MM.1S (cell line): Measurements from ENCODE around the gene CYGB.

Experiments used
- DNase-seq: peaks from one replicate; pipeline ENCODE4 v3.0.0-alpha.2; 2015
- H2AFZ ChIP-seq: fragments of 300-600 bp; sonication (generic); 2 replicates; pipeline ENCODE4 v1.6.0; 2016; ENCODE audit warnings: antibody characterized with exemption, low read length
- H3F3A ChIP-seq: fragments of 300-600 bp; sonication (generic); 2 replicates; pipeline ENCODE4 v1.6.1; 2016; ENCODE audit warnings: mild to moderate bottlenecking, antibody characterized with exemption, low read length, moderate library complexity, mixed read lengths; ENCODE audit not compliant: insufficient read depth
- H3K27ac ChIP-seq: fragments of 300-600 bp; sonication (generic); 2 replicates; pipeline ENCODE4 v1.5.1; 2016; ENCODE audit warnings: mild to moderate bottlenecking, low read length
- H3K27me3 ChIP-seq: fragments of 300-600 bp; sonication (generic); replicated peaks from 2 replicates; pipeline ENCODE4 v1.6.0; 2016; ENCODE audit warnings: low read length; ENCODE audit not compliant: insufficient read depth
- H3K36me3 ChIP-seq: fragments of 300-600 bp; sonication (generic); replicated peaks from 2 replicates; pipeline ENCODE4 v1.6.1; 2016; ENCODE audit warnings: mild to moderate bottlenecking, low read length, mixed read lengths; ENCODE audit not compliant: insufficient read depth
- H3K4me1 ChIP-seq: fragments of 300-600 bp; sonication (generic); 2 replicates; pipeline ENCODE4 v1.6.1; 2016; ENCODE audit warnings: low read length, mixed read lengths
- H3K4me2 ChIP-seq: fragments of 300-600 bp; sonication (generic); 2 replicates; pipeline ENCODE4 v1.6.0; 2016; ENCODE audit warnings: low read depth, low read length
- H3K4me3 ChIP-seq: fragments of 300-600 bp; sonication (generic); 2 replicates; pipeline ENCODE4 v1.5.1; 2016; ENCODE audit warnings: low read length, mixed read lengths
- H3K79me2 ChIP-seq: fragments of 300-600 bp; sonication (generic); 2 replicates; pipeline ENCODE4 v1.6.1; 2016; ENCODE audit warnings: mixed run types, low read length, mixed read lengths
- H3K9ac ChIP-seq: fragments of 300-600 bp; sonication (generic); 2 replicates; pipeline ENCODE4 v1.6.1; 2016; ENCODE audit warnings: low read length, mixed read lengths
- H3K9me2 ChIP-seq: fragments of 300-600 bp; sonication (generic); replicated peaks from 2 replicates; pipeline ENCODE4 v1.6.1; 2016; ENCODE audit warnings: mild to moderate bottlenecking, low read length, mixed read lengths; ENCODE audit not compliant: insufficient read depth
- H3K9me3 ChIP-seq: fragments of 300-600 bp; sonication (generic); replicated peaks from 2 replicates; pipeline ENCODE4 v1.6.1; 2016; ENCODE audit warnings: mild to moderate bottlenecking, low read length, mixed read lengths; ENCODE audit not compliant: insufficient read depth
- H4K20me1 ChIP-seq: fragments of 300-600 bp; sonication (generic); 2 replicates; pipeline ENCODE4 v1.6.1; 2016; ENCODE audit warnings: mild to moderate bottlenecking, low read length, moderate library complexity, mixed read lengths; ENCODE audit not compliant: insufficient read depth
- CTCF ChIP-seq: fragments of 300-600 bp; sonication (generic); IDR thresholded peaks from 2 replicates; pipeline ENCODE4 v1.5.1; 2016; ENCODE audit warnings: antibody characterized with exemption, low read length, mixed read lengths
- EZH2 ChIP-seq: fragments of 300-600 bp; sonication (generic); optimal IDR thresholded peaks from 2 replicates; pipeline ENCODE3; 2017; ENCODE audit warnings: low read depth, mild to moderate bottlenecking, antibody characterized with exemption, low read length, mixed read lengths
- EZH2phosphoT487 ChIP-seq: fragments of 300-600 bp; sonication (generic); IDR thresholded peaks from 2 replicates; pipeline ENCODE4 v1.6.1; 2018; ENCODE audit warnings: antibody characterized with exemption, low read length

The CYGB gene

GRCh38 chr17:76500074-76500746, 37.3 kb downstream of the CYGB start:
- Histone ChIP-seq H3F3A (no peaks in the 10 kb centered on the region), H3K4me3 (peak overlapping the region; percentile 82), H3K4me1 (peaks cover 40% of the 10 kb centered on the region), H3K79me2 (peaks cover 58% of the 10 kb centered on the region), H3K4me2 (peak overlapping the region; percentile 81), H3K9me3 (no peaks in the 10 kb centered on the region), H3K9ac (peak overlapping the region; percentile 92), H2AFZ (no peak overlapping the region), H3K27ac (peak overlapping the region; percentile 44; the same call in 1 of the 2 replicates), H3K27me3 (no peaks in the 10 kb centered on the region), H3K9me2 (no peaks in the 10 kb centered on the region), H3K36me3 (no peaks in the 10 kb centered on the region), H4K20me1 (no peaks in the 10 kb centered on the region)
- DNase-seq: no peak
- no peak for TF ChIP-seq EZH2phosphoT487

- Histone ChIP-seq H3K79me2 (peaks cover 65% of the 10 kb centered on the region), H2AFZ (no peak overlapping the region), H3K27ac (peak overlapping the region; percentile 14; the same call in 1 of the 2 replicates), H3K4me3 (peak overlapping the region; percentile 82), H3K27me3 (no peaks in the 10 kb centered on the region), H3F3A (no peaks in the 10 kb centered on the region), H3K9me2 (no peaks in the 10 kb centered on the region), H3K9ac (peak overlapping the region; percentile 14; the same call in 1 of the 2 replicates), H3K36me3 (no peaks in the 10 kb centered on the region), H3K4me1 (peaks cover 47% of the 10 kb centered on the region), H4K20me1 (no peaks in the 10 kb centered on the region), H3K9me3 (no peaks in the 10 kb centered on the region), H3K4me2 (peak overlapping the region; percentile 81)
- TF ChIP-seq EZH2phosphoT487 (no peak), CTCF (no peak), EZH2 (no peak)
- no peak for DNase-seq
These were observed 38.2 kb downstream of the CYGB start for GRCh38 chr17:76499267-76499667.

- Histone ChIP-seq H3K9ac (peak overlapping the region; percentile 14; the same call in 1 of the 2 replicates), H3K4me2 (peak overlapping the region; percentile 81), H3F3A (peaks cover 4% of the 10 kb centered on the region), H4K20me1 (no peaks in the 10 kb centered on the region), H3K27me3 (no peaks in the 10 kb centered on the region), H3K9me3 (no peaks in the 10 kb centered on the region), H3K27ac (peak overlapping the region; percentile 20; the same call in 1 of the 2 replicates), H3K4me1 (peaks cover 51% of the 10 kb centered on the region), H2AFZ (no peak overlapping the region), H3K4me3 (peak overlapping the region; percentile 82), H3K9me2 (no peaks in the 10 kb centered on the region), H3K79me2 (peaks cover 69% of the 10 kb centered on the region), H3K36me3 (no peaks in the 10 kb centered on the region)
- DNase-seq: no peak
- no peak for TF ChIP-seq EZH2phosphoT487
These were observed 38.6 kb downstream of the CYGB start for GRCh38 chr17:76498876-76499251.

- no peaks in the 10 kb centered on the region for H4K20me1 ChIP-seq
- no peaks in the 10 kb centered on the region for H3K27me3 ChIP-seq
- H3K4me3 ChIP-seq: no peak overlapping the region
- H3K36me3 ChIP-seq: no peaks in the 10 kb centered on the region
- H3K4me2 ChIP-seq: no peak overlapping the region; the same call in 1 of the 2 replicates
- H3K9ac ChIP-seq: peak overlapping the region; percentile 14; the same call in 1 of the 2 replicates
- H3K9me2 ChIP-seq: no peaks in the 10 kb centered on the region
- H3F3A ChIP-seq: peaks cover 10% of the 10 kb centered on the region
- H3K27ac ChIP-seq: peak overlapping the region; percentile 20; the same call in 1 of the 2 replicates
- no peak for DNase-seq
- no peak overlapping the region for H2AFZ ChIP-seq
- TF ChIP-seq CTCF: no peak
- TF ChIP-seq EZH2: no peak
- TF ChIP-seq EZH2phosphoT487: no peak
- peaks cover 69% of the 10 kb centered on the region for H3K79me2 ChIP-seq
- H3K4me1 ChIP-seq: peaks cover 58% of the 10 kb centered on the region
- H3K9me3 ChIP-seq: no peaks in the 10 kb centered on the region
These were observed 39.3 kb downstream of the CYGB start for GRCh38 chr17:76497979-76498875.
